PC-9 (cell line): ENCODE data around the gene GREB1L. TPM values are rescaled to one million over a fixed set of nuclear protein-coding genes. Genes with fewer than 3 reads are reported as not detected.

Source experiments
- BruUV-seq: library from RNA; stranded (reverse); fragments of 400-500 nt; replicated peaks from 2 replicates; lab custom pipeline; 2021; lab: Mats Ljungman, UMichigan
- CTCF ChIA-PET: fragments of 300-600 bp; sonication (Branson Sonifier 250); formaldehyde crosslinking; loops from one replicate; lab custom pipeline; 2022; ENCODE audit warnings: antibody characterized with exemption; lab: Charles Lee
- POLR2A ChIA-PET: fragments of 300-600 bp; sonication (Branson Sonifier 250); formaldehyde crosslinking; loops from one replicate; lab custom pipeline; 2022; ENCODE audit warnings: antibody characterized with exemption; ENCODE audit not compliant: unreplicated experiment; lab: Charles Lee
- DNase-seq, 2 experiments: peaks; one replicate each; pipeline versions ENCODE4 v3.0.0 to v3.0.0-alpha.2; 2015 to 2022; ENCODE audit warnings: mixed read lengths in 1 of 2
- H2AFZ ChIP-seq: fragments of 200-600 bp; sonication (generic); 2 replicates; pipeline ENCODE4 v1.8.1; 2017; ENCODE audit warnings: antibody characterized with exemption
- H3F3A ChIP-seq: fragments of 200-600 bp; sonication (generic); 2 replicates; pipeline ENCODE4 v1.8.1; 2017; ENCODE audit warnings: antibody characterized with exemption, mild to moderate bottlenecking, low read depth; ENCODE audit not compliant: insufficient read depth
- H3K27ac ChIP-seq: fragments of 200-600 bp; sonication (generic); 2 replicates; pipeline ENCODE4 v1.6.1; 2016; ENCODE audit warnings: mixed run types
- H3K27me3 ChIP-seq: fragments of 200-600 bp; sonication (generic); 2 replicates; pipeline ENCODE4 v1.6.1; 2016; ENCODE audit warnings: low read depth, mixed run types; ENCODE audit not compliant: insufficient read depth
- H3K36me3 ChIP-seq: fragments of 200-600 bp; sonication (generic); 2 replicates; pipeline ENCODE4 v1.6.1; 2016; ENCODE audit warnings: low read depth, mixed run types
- H3K4me1 ChIP-seq: fragments of 200-600 bp; sonication (generic); replicated peaks from 2 replicates; pipeline ENCODE4 v1.6.1; 2016; ENCODE audit warnings: mixed run types; ENCODE audit not compliant: insufficient read depth
- H3K4me2 ChIP-seq: fragments of 200-600 bp; sonication (generic); 2 replicates; pipeline ENCODE4 v1.6.1; 2017; ENCODE audit warnings: mixed run types
- H3K4me3 ChIP-seq: fragments of 200-600 bp; sonication (generic); 2 replicates; pipeline ENCODE4 v1.6.1; 2016; ENCODE audit warnings: mixed run types
- H3K79me2 ChIP-seq: fragments of 200-600 bp; sonication (generic); 2 replicates; pipeline ENCODE4 v1.6.1; 2017; ENCODE audit warnings: low read depth, mixed run types
- H3K9me2 ChIP-seq: fragments of 200-600 bp; sonication (generic); 2 replicates; pipeline ENCODE4 v1.8.1; 2017; ENCODE audit warnings: mild to moderate bottlenecking; ENCODE audit not compliant: insufficient read depth
- H3K9me3 ChIP-seq: fragments of 200-600 bp; sonication (generic); 2 replicates; pipeline ENCODE4 v1.8.1; 2016; ENCODE audit warnings: low read depth; ENCODE audit not compliant: insufficient read depth
- H4K20me1 ChIP-seq: fragments of 200-600 bp; sonication (generic); 2 replicates; pipeline ENCODE4 v1.8.1; 2017; ENCODE audit not compliant: insufficient read depth
- CTCF ChIP-seq: fragments of 200-600 bp; sonication (generic); conservative IDR thresholded peaks from 2 replicates; pipeline ENCODE4 v1.6.1; 2017; ENCODE audit warnings: mixed run types, antibody characterized with exemption, mild to moderate bottlenecking, moderate library complexity
- EZH2 ChIP-seq: fragments of 200-600 bp; sonication (generic); IDR thresholded peaks from 2 replicates; pipeline ENCODE4 v1.8.0; 2017; ENCODE audit warnings: antibody characterized with exemption, low read depth
- intact Hi-C: fragments of 100-400 bp; cut with micrococcal nuclease; formaldehyde crosslinking; loops from one replicate; pipeline ENCODE4 v1.10.0; 2022; ENCODE audit not compliant: unreplicated experiment
- total RNA-seq: library from RNA; stranded (reverse); gene quantifications from 2 replicates; pipeline ENCODE4 v1.2.3, GENCODE V29; 2021

The GREB1L gene
- total RNA-seq, 1 experiment from 2014 or later = 6.0 TPM

GRCh38 chr18:21490748-21491147 lies 248.7 kb downstream of the GREB1L start:
- H3K9me2 ChIP-seq = no peaks in the 10 kb centered on the region
- ChIA-PET CTCF (no interaction called here), POLR2A (no interaction called here)
- H3K4me3 ChIP-seq = no peak overlapping the region
- no peak for TF ChIP-seq CTCF
- no peak for TF ChIP-seq EZH2
- no peak for DNase-seq
- BruUV-seq = no TSS peak
- no peaks in the 10 kb centered on the region for H3K36me3 ChIP-seq
- no peak overlapping the region for H3K27ac ChIP-seq
- H2AFZ ChIP-seq = no peak overlapping the region
- H3K4me1 ChIP-seq = no peaks in the 10 kb centered on the region
- no peaks in the 10 kb centered on the region for H3K79me2 ChIP-seq
- intact Hi-C loops = no loop called here
- no peaks in the 10 kb centered on the region for H3K27me3 ChIP-seq
- H3K9me3 ChIP-seq = no peaks in the 10 kb centered on the region
- no peaks in the 10 kb centered on the region for H3F3A ChIP-seq
- no peaks in the 10 kb centered on the region for H4K20me1 ChIP-seq
- H3K4me2 ChIP-seq = no peak overlapping the region

GRCh38 chr18:21496277-21496835 lies 254.3 kb downstream of the GREB1L start:
- intact Hi-C loops = no loop called here
- POLR2A ChIA-PET = no interaction called here
- no peaks in the 10 kb centered on the region for H3K79me2 ChIP-seq

GRCh38 chr18:21499997-21500396 lies 258.0 kb downstream of the GREB1L start:
- Histone ChIP-seq H3K79me2 (no peaks in the 10 kb centered on the region), H3K4me1 (no peaks in the 10 kb centered on the region), H3K27ac (no peak overlapping the region), H3K4me3 (no peak overlapping the region), H3K36me3 (no peaks in the 10 kb centered on the region), H3K4me2 (no peak overlapping the region), H3K27me3 (no peaks in the 10 kb centered on the region), H3K9me3 (no peaks in the 10 kb centered on the region), H4K20me1 (no peaks in the 10 kb centered on the region), H2AFZ (no peak overlapping the region), H3K9me2 (no peaks in the 10 kb centered on the region), H3F3A (no peaks in the 10 kb centered on the region)
- BruUV-seq = no TSS peak
- intact Hi-C loops = no loop called here
- ChIA-PET CTCF (no interaction called here), POLR2A (no interaction called here)
- no peak for TF ChIP-seq EZH2
- no peak for TF ChIP-seq CTCF
- DNase-seq = no peak

More at GRCh38 chr18:21496277-21496835, 254.3 kb downstream of the GREB1L start:
- CTCF ChIA-PET = no interaction called here
- Histone ChIP-seq H3K4me3 (no peak overlapping the region), H3K4me2 (no peak overlapping the region), H3K9me3 (no peaks in the 10 kb centered on the region), H4K20me1 (no peaks in the 10 kb centered on the region), H3K27ac (no peak overlapping the region), H3K27me3 (no peaks in the 10 kb centered on the region), H3K4me1 (no peaks in the 10 kb centered on the region), H3K9me2 (no peaks in the 10 kb centered on the region), H3K36me3 (no peaks in the 10 kb centered on the region), H2AFZ (no peak overlapping the region), H3F3A (no peaks in the 10 kb centered on the region)
- DNase-seq = no peak
- no peak for TF ChIP-seq CTCF
- TF ChIP-seq EZH2 = no peak
- no TSS peak for BruUV-seq
